ENCODE data around the gene LILRB3.

GRCh38 chr19:54173951-54174834, 48.6 kb downstream of the LILRB3 start:
- no peak for TF ChIP-seq CTCF (IDR thresholded peaks at IDR 0.05)
- no peak for TF ChIP-seq POLR2A (IDR thresholded peaks at IDR 0.05)

Measured in uterus (tissue), 2 donors.